Measurements from ENCODE around the gene ALDH5A1. TPM values are rescaled to one million over a fixed set of nuclear protein-coding genes. Genes with fewer than 3 reads are reported as not detected.

Gene ALDH5A1
- 20.7 TPM for total RNA-seq

DNA sequence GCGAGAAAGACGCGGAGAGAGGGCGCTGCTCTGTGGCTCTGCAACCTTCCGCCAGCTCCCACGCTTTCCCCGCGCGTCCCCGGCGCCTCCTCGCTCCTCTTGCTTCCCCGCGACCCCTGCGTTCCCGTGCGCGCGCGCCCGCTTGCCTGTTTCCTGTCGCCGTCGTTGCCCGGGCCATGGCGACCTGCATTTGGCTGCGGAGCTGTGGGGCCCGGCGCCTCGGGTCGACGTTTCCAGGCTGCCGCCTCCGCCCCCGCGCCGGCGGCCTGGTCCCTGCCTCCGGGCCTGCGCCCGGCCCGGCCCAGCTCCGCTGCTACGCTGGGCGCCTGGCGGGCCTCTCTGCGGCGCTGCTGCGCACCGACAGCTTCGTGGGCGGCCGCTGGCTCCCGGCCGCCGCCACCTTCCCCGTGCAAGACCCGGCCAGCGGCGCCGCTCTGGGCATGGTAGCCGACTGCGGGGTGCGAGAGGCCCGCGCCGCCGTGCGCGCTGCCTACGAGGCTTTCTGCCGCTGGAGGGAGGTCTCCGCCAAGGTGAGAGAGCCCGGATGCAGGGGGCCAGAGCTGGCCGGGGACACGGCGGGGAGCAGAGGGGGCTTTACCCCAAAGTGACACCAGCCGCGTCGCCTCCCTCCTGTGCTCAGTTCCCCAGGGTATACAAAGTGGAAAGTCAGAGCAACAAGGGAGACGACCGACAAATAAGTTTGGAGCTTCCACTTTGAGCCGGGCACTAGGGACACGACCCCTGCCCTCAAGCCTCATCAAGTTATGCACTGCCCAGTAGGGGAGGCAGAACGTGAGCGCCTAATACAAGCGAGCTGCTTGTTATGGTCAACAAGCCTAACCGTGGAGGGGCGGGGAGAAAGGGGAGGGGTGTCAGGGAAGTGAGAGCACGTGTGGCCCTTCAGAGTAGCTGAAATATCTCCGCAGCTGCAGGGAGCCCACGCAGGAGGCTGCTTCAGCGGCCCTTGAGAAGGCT is at the start of gene ALDH5A1:
Gene ALDH5A1, plus strand, starts transcription at position 149 of the 975 bp plus-strand sequence. Its CDS starts 28 bp downstream, at position 177.
- peak; percentile 62 for DNase-seq (ENCODE audit: low spot score)

- no peak for DNase-seq (ENCODE audit: low spot score)
Measured at GRCh38 chr6:24445704-24446103, 49.1 kb upstream of the ALDH5A1 start.

GRCh38 chr6:24446670-24447069 is 48.1 kb upstream of the ALDH5A1 start:
- no peak for DNase-seq (ENCODE audit: low spot score)

GRCh38 chr6:24448396-24448795 is 46.4 kb upstream of the ALDH5A1 start:
- DNase-seq (ENCODE audit: low spot score) = no peak

DNA sequence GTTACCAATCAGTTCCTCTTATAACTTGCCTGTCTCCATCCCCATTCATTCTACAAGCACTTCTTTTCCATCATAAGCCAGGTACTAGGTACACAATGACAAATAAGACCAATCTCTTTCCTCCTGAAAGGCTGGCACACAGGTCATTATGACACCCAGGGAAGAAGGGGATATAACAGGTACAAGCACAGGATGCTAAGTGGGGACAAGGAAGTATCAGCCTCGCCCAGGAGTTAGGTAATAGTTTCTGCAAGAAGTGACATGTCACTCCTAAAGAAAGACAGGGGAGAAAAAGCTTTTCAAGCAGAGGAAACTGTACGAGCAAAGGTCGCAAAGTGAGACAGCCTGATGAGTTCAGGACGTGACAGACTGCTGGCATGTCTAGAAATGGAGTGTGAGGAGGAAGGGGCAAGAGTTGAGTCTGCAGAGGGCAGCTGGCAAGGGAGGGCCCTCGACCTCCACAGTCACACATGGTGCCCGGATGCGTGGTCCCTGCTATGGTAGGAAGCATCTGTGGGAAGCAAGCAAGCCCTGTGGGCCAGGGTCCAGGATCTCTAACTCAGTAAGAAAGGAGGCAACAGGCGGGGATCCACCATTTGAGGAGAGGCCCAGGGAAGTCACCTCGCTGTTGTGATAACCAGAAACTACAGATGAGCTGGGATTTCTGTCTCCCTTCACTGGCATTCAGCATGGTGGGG is 45.8 kb upstream of the ALDH5A1 start:
- DNase-seq (ENCODE audit: low spot score) = no peak

DNA sequence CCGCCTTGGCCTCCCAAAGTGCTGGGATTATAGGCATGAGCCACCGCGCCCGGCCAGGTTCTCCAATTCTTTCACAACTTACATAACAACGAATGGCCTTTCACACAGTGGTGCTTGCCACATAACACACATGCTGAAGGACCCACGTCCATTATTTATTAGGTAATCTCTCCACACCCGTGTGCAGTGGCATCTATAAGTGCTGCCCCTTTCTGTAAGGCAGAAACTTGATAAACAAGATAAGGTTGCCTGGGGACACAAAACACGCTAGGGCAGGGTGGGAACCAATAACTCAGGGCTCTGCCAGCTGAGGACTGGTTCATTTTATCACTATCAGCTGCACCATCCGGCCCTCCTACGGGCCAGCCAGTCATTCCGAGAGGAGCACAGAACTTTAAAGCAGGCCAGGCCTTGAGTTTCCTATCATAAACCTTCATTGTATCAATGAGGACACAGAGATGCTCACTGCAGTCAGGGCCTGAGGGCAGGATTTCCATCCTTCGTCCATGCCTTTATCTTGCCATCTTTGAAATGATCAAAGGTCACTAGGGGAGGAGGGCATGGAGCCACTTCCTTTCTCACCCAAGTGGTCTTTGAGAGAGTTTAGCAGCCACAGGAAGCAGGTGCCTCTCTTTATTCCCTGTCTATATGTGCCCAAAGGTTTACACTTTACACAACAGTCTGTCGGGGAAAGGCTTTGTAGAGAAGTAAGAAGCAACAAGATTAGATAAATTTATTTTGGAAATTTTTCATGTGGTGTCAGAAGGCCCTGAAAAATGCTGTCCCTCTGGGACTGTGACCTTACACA is 43.0 kb upstream of the ALDH5A1 start:
- no peak for DNase-seq (ENCODE audit: low spot score)

DNA sequence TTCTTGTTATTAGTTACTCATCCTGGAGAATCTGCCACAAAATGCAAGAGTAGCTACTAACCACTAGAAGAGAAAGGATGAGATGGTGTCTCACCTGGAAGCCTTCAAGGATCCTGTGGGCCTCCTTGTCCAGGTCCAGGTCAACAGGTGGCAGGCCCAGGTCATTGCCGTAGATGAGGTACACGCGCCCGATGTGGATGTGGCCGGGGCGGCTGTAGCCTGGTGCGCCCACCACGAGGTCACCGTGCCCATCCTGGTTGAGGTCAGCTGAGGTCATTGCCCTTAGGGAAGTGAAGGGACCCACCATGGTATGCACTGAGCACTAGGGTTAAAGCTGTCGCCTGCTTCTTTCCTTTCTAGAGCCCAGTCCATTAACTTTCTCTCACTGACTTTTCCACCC is 40.8 kb upstream of the ALDH5A1 start:
- no peak for DNase-seq (ENCODE audit: low spot score)

DNA sequence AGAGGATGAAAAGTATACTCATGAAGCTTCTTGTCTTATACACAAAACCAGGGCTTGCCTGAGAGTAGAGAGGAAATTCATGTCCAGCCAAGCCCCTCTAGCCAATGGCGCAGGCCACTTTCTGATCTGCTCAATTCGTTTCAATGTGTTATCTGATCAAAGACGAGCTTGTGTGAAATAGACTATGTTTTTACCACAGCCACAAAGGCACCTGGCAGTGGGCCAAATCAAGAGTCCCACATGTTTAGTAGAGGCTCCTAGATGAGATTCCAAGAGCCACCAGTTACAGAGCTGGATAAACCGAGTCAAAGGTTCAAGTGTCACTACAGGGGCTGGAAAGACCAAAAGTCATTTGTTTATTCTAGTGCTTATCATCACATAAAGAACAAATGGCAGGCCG is 40.3 kb upstream of the ALDH5A1 start:
- no peak for DNase-seq (ENCODE audit: low spot score)

GRCh38 chr6:24455061-24455460 is 39.7 kb upstream of the ALDH5A1 start:
- no peak for DNase-seq (ENCODE audit: low spot score)

- DNase-seq (ENCODE audit: low spot score) = no peak
Measured at GRCh38 chr6:24458134-24458533, 36.6 kb upstream of the ALDH5A1 start.

GRCh38 chr6:24458941-24459340 is 35.8 kb upstream of the ALDH5A1 start:
- no peak for DNase-seq (ENCODE audit: low spot score)

DNA sequence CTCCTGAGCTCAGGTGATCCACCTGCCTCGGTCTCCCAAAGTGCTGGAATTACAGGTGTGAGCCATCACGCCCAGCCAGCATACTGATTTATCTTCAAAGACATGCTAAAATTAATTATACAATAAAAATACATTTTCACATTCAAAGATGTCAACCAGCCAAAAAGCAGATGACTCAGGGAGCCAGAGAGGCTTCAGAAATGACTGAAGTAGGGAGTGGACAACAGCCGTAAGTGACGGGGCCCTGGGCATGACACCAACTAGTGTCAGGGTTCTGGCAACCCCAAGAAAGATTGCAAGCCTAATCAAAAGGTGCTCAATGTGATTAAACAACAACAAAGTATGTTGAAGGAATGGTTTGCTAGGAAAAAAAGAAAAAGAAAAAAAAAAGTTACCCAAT is 33.8 kb upstream of the ALDH5A1 start:
- no peak for DNase-seq (ENCODE audit: low spot score)

- no peak for DNase-seq (ENCODE audit: low spot score)
Measured at GRCh38 chr6:24464253-24465038, 30.3 kb upstream of the ALDH5A1 start.

- no peak for DNase-seq (ENCODE audit: low spot score)
Measured at GRCh38 chr6:24469811-24470210, 25.0 kb upstream of the ALDH5A1 start.

GRCh38 chr6:24472181-24472580 is 22.6 kb upstream of the ALDH5A1 start:
- DNase-seq (ENCODE audit: low spot score) = no peak

DNA sequence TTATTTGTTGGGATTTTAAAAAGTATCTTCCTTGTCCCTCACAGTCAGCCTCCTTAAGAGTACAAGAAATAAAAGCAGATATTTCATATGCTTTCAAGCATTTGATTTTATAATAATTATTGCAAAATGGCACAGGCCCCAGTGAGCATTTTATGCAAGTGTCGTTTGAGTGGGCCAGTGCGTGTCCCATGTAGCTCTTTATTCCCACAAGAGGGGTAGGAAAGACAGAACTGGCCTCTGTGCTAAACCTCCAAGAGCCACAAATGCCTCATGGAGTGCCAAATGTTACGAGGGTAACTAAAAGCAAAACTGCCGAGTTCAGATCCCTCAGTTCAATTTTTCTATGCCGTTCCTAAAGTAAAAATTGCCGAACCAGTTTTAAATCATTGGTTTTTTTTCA is 18.1 kb upstream of the ALDH5A1 start:
- DNase-seq (ENCODE audit: low spot score) = no peak

DNA sequence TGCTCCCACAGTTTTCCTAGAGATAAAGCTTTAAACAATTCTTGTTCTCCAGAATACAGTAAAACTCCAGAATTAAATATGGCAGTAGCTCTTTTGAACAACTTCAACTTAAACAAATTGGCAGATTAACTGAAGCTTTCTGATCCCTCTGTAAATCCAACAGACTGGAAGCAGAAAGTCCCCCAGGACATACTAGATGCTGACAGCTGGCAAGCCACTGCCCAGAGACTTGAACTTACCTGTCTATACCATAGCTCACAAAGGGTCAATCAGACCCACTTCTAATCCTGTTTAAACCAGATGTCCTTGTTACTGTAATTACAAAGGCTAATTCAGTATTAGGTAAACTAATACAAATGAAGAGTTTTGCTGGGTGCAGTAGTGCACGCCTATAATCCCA is 17.7 kb upstream of the ALDH5A1 start:
- DNase-seq (ENCODE audit: low spot score) = no peak

- no peak for DNase-seq (ENCODE audit: low spot score)
Measured at GRCh38 chr6:24478903-24479302, 15.9 kb upstream of the ALDH5A1 start.

- DNase-seq (ENCODE audit: low spot score) = no peak
Measured at GRCh38 chr6:24480705-24481104, 14.1 kb upstream of the ALDH5A1 start.

DNA sequence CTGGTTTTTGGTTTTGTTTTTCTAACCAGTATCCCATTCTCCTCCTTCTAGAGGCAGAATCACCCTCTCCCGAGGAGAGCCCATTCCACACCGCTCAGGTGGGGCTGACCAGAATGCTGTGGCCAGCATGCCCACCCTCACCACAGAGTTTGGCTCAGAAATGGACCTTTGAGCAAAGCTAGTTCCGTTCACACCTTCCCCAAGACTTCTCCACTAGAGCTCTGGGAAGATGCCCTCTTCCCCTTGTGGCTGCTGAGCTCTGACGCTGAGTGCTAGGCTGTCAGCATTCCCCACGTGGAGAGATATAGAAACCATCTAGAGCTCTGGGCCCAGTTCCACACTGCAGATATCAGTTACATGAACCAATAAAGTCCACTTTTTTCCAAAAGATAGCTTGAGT is 13.3 kb upstream of the ALDH5A1 start:
- DNase-seq (ENCODE audit: low spot score) = no peak

GRCh38 chr6:24484657-24485323 is 10.0 kb upstream of the ALDH5A1 start:
- no peak for DNase-seq (ENCODE audit: low spot score)
